NCI-H1436 (cell line): ENCODE results near the gene EFNA1.
A peak's percentile ranks its signal among the peaks of the same experiment; 100 is the strongest.
"Not testable (repeated sequence)": the region's sequence is repeated elsewhere in the genome, so short reads cannot be mapped to it uniquely, and the experiment has no call there.

ENCODE experiments used
- DNase-seq: peaks from one replicate; lab custom pipeline; 2025; lab: John Stamatoyannopoulos, UW

The EFNA1 gene

GRCh38 chr1:155092641-155093040, 35.0 kb upstream of the EFNA1 start:
- DNase-seq = no peak

- peak; percentile 25 for DNase-seq
Measured at GRCh38 chr1:155093911-155094621, 33.6 kb upstream of the EFNA1 start.

GRCh38 chr1:155094622-155094948, 33.1 kb upstream of the EFNA1 start:
- no peak for DNase-seq

GRCh38 chr1:155099331-155099730, 28.3 kb upstream of the EFNA1 start:
- DNase-seq = no peak

GRCh38 chr1:155103325-155103724, 24.4 kb upstream of the EFNA1 start:
- no peak for DNase-seq

GRCh38 chr1:155104605-155105534, 22.8 kb upstream of the EFNA1 start:
- no peak for DNase-seq

- no peak for DNase-seq
Measured at GRCh38 chr1:155105604-155106011, 22.1 kb upstream of the EFNA1 start.

GRCh38 chr1:155106862-155107261, 20.8 kb upstream of the EFNA1 start:
- no peak for DNase-seq

GRCh38 chr1:155107309-155108264, 20.1 kb upstream of the EFNA1 start:
- no peak for DNase-seq

GRCh38 chr1:155108296-155108695, 19.4 kb upstream of the EFNA1 start:
- no peak for DNase-seq

GRCh38 chr1:155110381-155110780, 17.3 kb upstream of the EFNA1 start:
- no peak for DNase-seq

GRCh38 chr1:155110826-155111225, 16.9 kb upstream of the EFNA1 start:
- no peak for DNase-seq

- DNase-seq = no peak
Measured at GRCh38 chr1:155113450-155113980, 14.2 kb upstream of the EFNA1 start.

- no peak for DNase-seq
Measured at GRCh38 chr1:155116113-155116764, 11.4 kb upstream of the EFNA1 start.

- peak; percentile 31 for DNase-seq
Measured at GRCh38 chr1:155117610-155118009, 10.1 kb upstream of the EFNA1 start.

GRCh38 chr1:155118090-155118489, 9.6 kb upstream of the EFNA1 start:
- DNase-seq = not testable (repeated sequence)

GRCh38 chr1:155120253-155120652, 7.4 kb upstream of the EFNA1 start:
- no peak for DNase-seq

GRCh38 chr1:155121249-155121648, 6.4 kb upstream of the EFNA1 start:
- no peak for DNase-seq

- DNase-seq = no peak
Measured at GRCh38 chr1:155122308-155122707, 5.4 kb upstream of the EFNA1 start.

GRCh38 chr1:155123801-155124200, 3.9 kb upstream of the EFNA1 start:
- no peak for DNase-seq
